ENCODE measurements around the gene OBSCN. TPM values are rescaled to one million over a fixed set of nuclear protein-coding genes. Genes with fewer than 3 reads are reported as not detected.

The OBSCN gene
- total and polyA plus RNA-seq, 2 donors = 10.1 to 75.9 TPM

GRCh38 chr1:228399531-228400236 lies 191.8 kb downstream of the OBSCN start:
- DNase-seq (ENCODE audit: low read depth in 6 of 9, low spot score in 9 of 9) = no peak
- H3K27me3 ChIP-seq (ENCODE audit: control insufficient read depth in 2 of 2, insufficient read depth in 1 of 2, low read length in 1 of 2) = no peaks in the 10 kb centered on the region
- 98% methylated on average over 14 of the region's 14 CpGs for WGBS
- peaks cover 0 to 3% of the 10 kb centered on the region in 2 donors for H3K9me3 ChIP-seq (ENCODE audit: control insufficient read depth in 2 of 2, insufficient read depth in 1 of 2, low read length in 1 of 2)
- no peak overlapping the region for H3K27ac ChIP-seq (ENCODE audit: low read depth in 1 of 2, low read length in 1 of 2)
- H3K4me3 ChIP-seq (ENCODE audit: low read length in 2 of 2) = no peak overlapping the region
- peaks cover 6 to 8% of the 10 kb centered on the region in 2 donors for H3K4me1 ChIP-seq (ENCODE audit: control insufficient read depth in 2 of 2, insufficient read depth in 2 of 2, low read length in 2 of 2)
- peaks cover 68 to 83% of the 10 kb centered on the region in 2 donors for H3K36me3 ChIP-seq (ENCODE audit: control insufficient read depth in 2 of 2, insufficient read depth in 2 of 2, low read length in 1 of 2)

- Histone ChIP-seq H3K27ac (ENCODE audit: low read depth in 1 of 2, low read length in 1 of 2) (no peak overlapping the region), H3K27me3 (ENCODE audit: control insufficient read depth in 2 of 2, insufficient read depth in 1 of 2, low read length in 1 of 2) (no peaks in the 10 kb centered on the region), H3K4me1 (ENCODE audit: control insufficient read depth in 2 of 2, insufficient read depth in 2 of 2, low read length in 2 of 2) (peaks cover 11 to 13% of the 10 kb centered on the region in 2 donors), H3K36me3 (ENCODE audit: control insufficient read depth in 2 of 2, insufficient read depth in 2 of 2, low read length in 1 of 2) (peaks cover 62 to 77% of the 10 kb centered on the region in 2 donors), H3K4me3 (ENCODE audit: low read length in 2 of 2) (no peak overlapping the region), H3K9me3 (ENCODE audit: control insufficient read depth in 2 of 2, insufficient read depth in 1 of 2, low read length in 1 of 2) (peaks cover 0 to 3% of the 10 kb centered on the region in 2 donors)
- DNase-seq (ENCODE audit: low read depth in 6 of 9, low spot score in 9 of 9) = no peak
- WGBS = 96% methylated on average over 11 of the region's 11 CpGs
Observed at GRCh38 chr1:228400237-228400651, 192.4 kb downstream of the OBSCN start.

GRCh38 chr1:228400692-228401454 lies 193.0 kb downstream of the OBSCN start:
- H3K4me1 ChIP-seq (ENCODE audit: control insufficient read depth in 2 of 2, insufficient read depth in 2 of 2, low read length in 2 of 2) = peaks cover 15 to 18% of the 10 kb centered on the region in 2 donors
- 97% methylated on average over 19 of the region's 19 CpGs for WGBS

GRCh38 chr1:228401782-228402640 lies 194.2 kb downstream of the OBSCN start:
- DNase-seq (ENCODE audit: low read depth in 6 of 9, low spot score in 9 of 9) = no peak
- WGBS = 98% methylated on average over 14 of the region's 14 CpGs

More at GRCh38 chr1:228400692-228401454, 193.0 kb downstream of the OBSCN start:
- H3K9me3 ChIP-seq (ENCODE audit: control insufficient read depth in 2 of 2, insufficient read depth in 1 of 2, low read length in 1 of 2) = peaks cover 0 to 3% of the 10 kb centered on the region in 2 donors
- no peak overlapping the region for H3K4me3 ChIP-seq (ENCODE audit: low read length in 2 of 2)
- no peaks in the 10 kb centered on the region for H3K27me3 ChIP-seq (ENCODE audit: control insufficient read depth in 2 of 2, insufficient read depth in 1 of 2, low read length in 1 of 2)
- H3K36me3 ChIP-seq (ENCODE audit: control insufficient read depth in 2 of 2, insufficient read depth in 2 of 2, low read length in 1 of 2) = peaks cover 56 to 71% of the 10 kb centered on the region in 2 donors
- H3K27ac ChIP-seq (ENCODE audit: low read depth in 1 of 2, low read length in 1 of 2) = no peak overlapping the region
- no peak for DNase-seq (ENCODE audit: low read depth in 6 of 9, low spot score in 9 of 9)

GRCh38 chr1:228402641-228403025 lies 194.8 kb downstream of the OBSCN start:
- no peak for DNase-seq (ENCODE audit: low read depth in 6 of 9, low spot score in 9 of 9)
- Histone ChIP-seq H3K36me3 (ENCODE audit: control insufficient read depth in 2 of 2, insufficient read depth in 2 of 2, low read length in 1 of 2) (peaks cover 42 to 53% of the 10 kb centered on the region in 2 donors), H3K4me1 (ENCODE audit: control insufficient read depth in 2 of 2, insufficient read depth in 2 of 2, low read length in 2 of 2) (peaks cover 20 to 23% of the 10 kb centered on the region in 2 donors), H3K4me3 (ENCODE audit: low read length in 2 of 2) (no peak overlapping the region), H3K9me3 (ENCODE audit: control insufficient read depth in 2 of 2, insufficient read depth in 1 of 2, low read length in 1 of 2) (peaks cover 0 to 3% of the 10 kb centered on the region in 2 donors), H3K27ac (ENCODE audit: low read depth in 1 of 2, low read length in 1 of 2) (no peak overlapping the region), H3K27me3 (ENCODE audit: control insufficient read depth in 2 of 2, insufficient read depth in 1 of 2, low read length in 1 of 2) (no peaks in the 10 kb centered on the region)
- WGBS = 97% methylated on average over 5 of the region's 5 CpGs

More at GRCh38 chr1:228401782-228402640, 194.2 kb downstream of the OBSCN start:
- Histone ChIP-seq H3K27me3 (ENCODE audit: control insufficient read depth in 2 of 2, insufficient read depth in 1 of 2, low read length in 1 of 2) (no peaks in the 10 kb centered on the region), H3K9me3 (ENCODE audit: control insufficient read depth in 2 of 2, insufficient read depth in 1 of 2, low read length in 1 of 2) (peaks cover 0 to 3% of the 10 kb centered on the region in 2 donors), H3K27ac (ENCODE audit: low read depth in 1 of 2, low read length in 1 of 2) (no peak overlapping the region), H3K4me1 (ENCODE audit: control insufficient read depth in 2 of 2, insufficient read depth in 2 of 2, low read length in 2 of 2) (peaks cover 15 to 18% of the 10 kb centered on the region in 2 donors), H3K36me3 (ENCODE audit: control insufficient read depth in 2 of 2, insufficient read depth in 2 of 2, low read length in 1 of 2) (peaks cover 44 to 59% of the 10 kb centered on the region in 2 donors), H3K4me3 (ENCODE audit: low read length in 2 of 2) (no peak overlapping the region)

- no peak overlapping the region for H3K4me3 ChIP-seq (ENCODE audit: low read length in 2 of 2)
- H3K9me3 ChIP-seq (ENCODE audit: control insufficient read depth in 2 of 2, insufficient read depth in 1 of 2, low read length in 1 of 2) = peaks cover 0 to 3% of the 10 kb centered on the region in 2 donors
- no peak overlapping the region for H3K27ac ChIP-seq (ENCODE audit: low read depth in 1 of 2, low read length in 1 of 2)
- H3K36me3 ChIP-seq (ENCODE audit: control insufficient read depth in 2 of 2, insufficient read depth in 2 of 2, low read length in 1 of 2) = peaks cover 36 to 49% of the 10 kb centered on the region in 2 donors
- H3K27me3 ChIP-seq (ENCODE audit: control insufficient read depth in 2 of 2, insufficient read depth in 1 of 2, low read length in 1 of 2) = no peaks in the 10 kb centered on the region
- WGBS = 97% methylated on average over 9 of the region's 9 CpGs
- H3K4me1 ChIP-seq (ENCODE audit: control insufficient read depth in 2 of 2, insufficient read depth in 2 of 2, low read length in 2 of 2) = peaks cover 24 to 29% of the 10 kb centered on the region in 2 donors
- no peak for DNase-seq (ENCODE audit: low read depth in 6 of 9, low spot score in 9 of 9)
Observed at GRCh38 chr1:228403231-228403631, 195.4 kb downstream of the OBSCN start.

- peaks cover 0 to 3% of the 10 kb centered on the region in 2 donors for H3K9me3 ChIP-seq (ENCODE audit: control insufficient read depth in 2 of 2, insufficient read depth in 1 of 2, low read length in 1 of 2)
- no peak overlapping the region for H3K27ac ChIP-seq (ENCODE audit: low read depth in 1 of 2, low read length in 1 of 2)
- H3K4me1 ChIP-seq (ENCODE audit: control insufficient read depth in 2 of 2, insufficient read depth in 2 of 2, low read length in 2 of 2) = peaks cover 24 to 29% of the 10 kb centered on the region in 2 donors
- H3K36me3 ChIP-seq (ENCODE audit: control insufficient read depth in 2 of 2, insufficient read depth in 2 of 2, low read length in 1 of 2) = peaks cover 27 to 40% of the 10 kb centered on the region in 2 donors
- WGBS = 90% methylated on average over 3 of the region's 3 CpGs
- no peaks in the 10 kb centered on the region for H3K27me3 ChIP-seq (ENCODE audit: control insufficient read depth in 2 of 2, insufficient read depth in 1 of 2, low read length in 1 of 2)
- no peak overlapping the region for H3K4me3 ChIP-seq (ENCODE audit: low read length in 2 of 2)
- peak in 1 of 9 donors; percentile 23 for DNase-seq (ENCODE audit: low read depth in 6 of 9, low spot score in 9 of 9)
Observed at GRCh38 chr1:228404107-228404720, 196.4 kb downstream of the OBSCN start.

- no peak for DNase-seq (ENCODE audit: low read depth in 6 of 9, low spot score in 9 of 9)
- peaks cover 24 to 29% of the 10 kb centered on the region in 2 donors for H3K4me1 ChIP-seq (ENCODE audit: control insufficient read depth in 2 of 2, insufficient read depth in 2 of 2, low read length in 2 of 2)
- H3K4me3 ChIP-seq (ENCODE audit: low read length in 2 of 2) = peak overlapping the region; percentile 76 to 89
- peaks cover 0 to 3% of the 10 kb centered on the region in 2 donors for H3K9me3 ChIP-seq (ENCODE audit: control insufficient read depth in 2 of 2, insufficient read depth in 1 of 2, low read length in 1 of 2)
- H3K36me3 ChIP-seq (ENCODE audit: control insufficient read depth in 2 of 2, insufficient read depth in 2 of 2, low read length in 1 of 2) = peaks cover 19 to 34% of the 10 kb centered on the region in 2 donors
- WGBS = 49% methylated on average over 11 of the region's 11 CpGs
- no peaks in the 10 kb centered on the region for H3K27me3 ChIP-seq (ENCODE audit: control insufficient read depth in 2 of 2, insufficient read depth in 1 of 2, low read length in 1 of 2)
- H3K27ac ChIP-seq (ENCODE audit: low read depth in 1 of 2, low read length in 1 of 2) = no peak overlapping the region
Observed at GRCh38 chr1:228405200-228405978, 197.5 kb downstream of the OBSCN start.
